ENCODE data around the gene TTC28.
"Not testable (repeated sequence)": the region's sequence is repeated elsewhere in the genome, so short reads cannot be mapped to it uniquely, and the experiment has no call there.

Gene TTC28

DNA sequence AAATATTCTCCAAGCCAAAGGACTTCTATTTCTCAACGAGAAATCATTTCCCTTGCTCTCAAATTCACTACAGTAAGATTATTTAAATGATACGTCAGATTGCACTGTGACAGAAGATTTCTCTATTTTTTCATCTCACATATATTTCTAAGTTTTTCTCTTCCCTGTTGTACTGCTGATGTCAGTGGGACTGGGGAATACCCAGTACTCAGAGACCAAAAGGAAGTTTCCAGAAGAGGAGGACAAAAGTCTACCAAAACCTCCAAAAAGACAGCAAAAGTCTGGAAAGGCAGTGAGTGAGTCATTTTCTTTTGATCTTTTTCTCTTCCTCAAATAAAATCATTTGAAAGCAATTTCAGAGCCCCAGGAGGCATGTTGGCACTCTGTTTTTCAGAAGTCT lies 610.8 kb downstream of the TTC28 start:
- in situ Hi-C loops (cut with HindIII; ENCODE audit: low pct_unique_long_range_greater_than_20kb, low sequenced_read_pairs), result no loop called here
- TF ChIP-seq JUND (IDR thresholded peaks at IDR 0.05; ENCODE audit: low read depth), result no peak
- DNase-seq (ENCODE audit: low read depth in 1 of 2, low spot score in 1 of 2), result no peak

GRCh38 chr22:28064920-28065319 lies 614.7 kb downstream of the TTC28 start:
- in situ Hi-C loops (cut with HindIII; ENCODE audit: low pct_unique_long_range_greater_than_20kb, low sequenced_read_pairs), result no loop called here
- no peak for DNase-seq (ENCODE audit: low read depth in 1 of 2, low spot score in 1 of 2)
- TF ChIP-seq JUND (IDR thresholded peaks at IDR 0.05; ENCODE audit: low read depth), result no peak

DNA sequence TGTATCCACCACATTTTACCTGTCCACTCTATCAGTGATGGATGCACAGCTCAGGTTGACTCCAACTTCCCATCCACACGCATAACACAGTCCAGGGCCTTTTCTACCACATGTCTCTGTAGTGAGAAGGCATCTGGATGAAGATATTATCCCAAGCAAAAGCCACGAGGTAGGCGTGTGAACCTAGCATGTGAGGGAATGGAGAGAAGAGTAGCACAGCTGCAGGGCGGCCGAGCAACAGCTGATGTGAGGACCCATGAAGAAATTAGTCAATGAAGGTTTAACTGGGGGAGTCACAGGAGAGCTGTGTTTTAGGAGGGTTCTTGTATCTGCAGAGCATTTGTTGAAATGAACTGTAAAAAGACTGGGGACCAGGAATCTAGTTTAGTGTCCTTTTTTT lies 616.0 kb downstream of the TTC28 start:
- no peak for TF ChIP-seq JUND (IDR thresholded peaks at IDR 0.05; ENCODE audit: low read depth)
- DNase-seq (ENCODE audit: low read depth in 1 of 2, low spot score in 1 of 2), result no peak

DNA sequence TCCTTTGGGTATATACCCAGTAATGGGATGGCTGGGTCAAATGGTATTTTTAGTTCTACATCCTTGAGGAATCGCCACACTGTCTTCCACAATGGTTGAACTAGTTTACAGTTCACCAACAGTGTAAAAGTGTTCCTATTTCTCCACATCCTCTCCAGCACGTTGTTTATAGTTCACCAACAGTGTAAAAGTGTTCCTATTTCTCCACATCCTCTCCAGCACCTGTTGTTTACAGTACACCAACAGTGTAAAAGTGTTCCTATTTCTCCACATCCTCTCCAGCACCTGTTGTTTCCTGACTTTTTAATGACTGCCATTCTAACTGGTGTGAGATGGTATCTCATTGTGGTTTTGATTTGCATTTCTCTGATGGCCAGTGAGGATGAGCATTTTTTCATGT lies 619.0 kb downstream of the TTC28 start:
- DNase-seq (ENCODE audit: low read depth in 1 of 2, low spot score in 1 of 2); in situ Hi-C loops (cut with HindIII; ENCODE audit: low pct_unique_long_range_greater_than_20kb, low sequenced_read_pairs): not testable (repeated sequence)

More for the DNA sequence above, 616.0 kb downstream of the TTC28 start:
- in situ Hi-C loops (cut with HindIII; ENCODE audit: low pct_unique_long_range_greater_than_20kb, low sequenced_read_pairs), result no loop called here

- in situ Hi-C loops (cut with HindIII; ENCODE audit: low pct_unique_long_range_greater_than_20kb, low sequenced_read_pairs), result no loop called here
- no peak for TF ChIP-seq JUND (IDR thresholded peaks at IDR 0.05; ENCODE audit: low read depth)
- no peak for DNase-seq (ENCODE audit: low read depth in 1 of 2, low spot score in 1 of 2)
Measured at GRCh38 chr22:28058036-28058435, 621.6 kb downstream of the TTC28 start.

- no peak for TF ChIP-seq JUND (IDR thresholded peaks at IDR 0.05; ENCODE audit: low read depth)
- in situ Hi-C loops (cut with HindIII; ENCODE audit: low pct_unique_long_range_greater_than_20kb, low sequenced_read_pairs), result no loop called here
- no peak for DNase-seq (ENCODE audit: low read depth in 1 of 2, low spot score in 1 of 2)
Measured at GRCh38 chr22:28054819-28055208, 624.8 kb downstream of the TTC28 start.

- no peak for TF ChIP-seq JUND (IDR thresholded peaks at IDR 0.05; ENCODE audit: low read depth)
- no peak for DNase-seq (ENCODE audit: low read depth in 1 of 2, low spot score in 1 of 2)
- in situ Hi-C loops (cut with HindIII; ENCODE audit: low pct_unique_long_range_greater_than_20kb, low sequenced_read_pairs), result no loop called here
Measured at GRCh38 chr22:28053896-28054818, 625.5 kb downstream of the TTC28 start.

DNA sequence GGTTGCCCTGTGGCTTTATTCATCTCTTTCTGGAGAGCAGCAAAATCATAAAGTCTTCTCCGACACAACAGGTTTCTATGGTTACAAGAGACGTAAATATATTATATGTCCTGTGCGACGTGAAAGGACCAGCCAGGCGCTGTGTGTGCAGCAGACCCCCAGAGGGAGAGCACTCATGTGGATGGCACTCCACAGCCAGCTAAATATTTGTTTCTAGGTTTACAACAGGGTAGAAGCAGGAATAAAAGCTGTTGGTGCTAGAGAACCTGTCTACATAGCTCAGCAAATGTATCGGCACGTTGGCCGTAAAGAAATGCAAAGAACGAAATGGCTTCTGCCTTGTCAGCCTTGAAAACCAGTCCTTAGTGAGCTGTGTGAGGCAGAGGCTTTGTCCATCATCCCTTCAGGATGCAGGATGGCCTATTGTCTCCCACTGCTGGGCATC lies 626.8 kb downstream of the TTC28 start:
- in situ Hi-C loops (cut with HindIII; ENCODE audit: low pct_unique_long_range_greater_than_20kb, low sequenced_read_pairs), result no loop called here
- no peak for TF ChIP-seq JUND (IDR thresholded peaks at IDR 0.05; ENCODE audit: low read depth)
- DNase-seq (ENCODE audit: low read depth in 1 of 2, low spot score in 1 of 2), result no peak

DNA sequence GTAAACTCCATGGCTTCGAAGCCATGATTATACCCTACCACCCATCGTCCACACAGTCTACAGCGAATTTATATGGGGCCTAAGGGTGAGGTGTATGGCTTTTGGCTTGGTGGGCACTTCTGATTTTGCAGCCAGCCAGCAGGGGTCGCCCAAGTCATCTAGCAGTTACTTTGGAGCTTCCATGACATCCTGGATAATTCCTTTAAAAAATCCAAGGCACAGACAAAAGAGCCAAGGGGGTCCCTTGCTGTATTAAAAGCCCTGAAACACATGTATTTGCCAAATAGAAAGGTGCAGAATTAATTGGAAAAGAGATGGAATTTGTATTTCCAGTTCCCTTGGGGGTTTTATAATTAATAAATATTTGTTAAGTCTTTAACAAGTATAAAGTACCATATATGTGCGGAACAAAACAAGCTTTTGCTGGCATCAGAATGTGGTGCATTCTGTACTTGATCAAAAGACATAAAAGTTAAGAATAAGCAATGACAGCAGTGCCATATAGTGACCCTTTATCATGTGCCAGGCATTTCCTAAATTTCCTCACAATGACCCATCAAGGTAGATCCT lies 627.8 kb downstream of the TTC28 start:
- in situ Hi-C loops (cut with HindIII; ENCODE audit: low pct_unique_long_range_greater_than_20kb, low sequenced_read_pairs), result no loop called here
- peak in 1 of 2 experiments; percentile 48 for DNase-seq (ENCODE audit: low read depth in 1 of 2, low spot score in 1 of 2)
- TF ChIP-seq JUND (IDR thresholded peaks at IDR 0.05; ENCODE audit: low read depth), result no peak

- no peak for DNase-seq (ENCODE audit: low read depth in 1 of 2, low spot score in 1 of 2)
- no peak for TF ChIP-seq JUND (IDR thresholded peaks at IDR 0.05; ENCODE audit: low read depth)
- in situ Hi-C loops (cut with HindIII; ENCODE audit: low pct_unique_long_range_greater_than_20kb, low sequenced_read_pairs), result no loop called here
Measured at GRCh38 chr22:28051091-28051786, 628.4 kb downstream of the TTC28 start.

DNA sequence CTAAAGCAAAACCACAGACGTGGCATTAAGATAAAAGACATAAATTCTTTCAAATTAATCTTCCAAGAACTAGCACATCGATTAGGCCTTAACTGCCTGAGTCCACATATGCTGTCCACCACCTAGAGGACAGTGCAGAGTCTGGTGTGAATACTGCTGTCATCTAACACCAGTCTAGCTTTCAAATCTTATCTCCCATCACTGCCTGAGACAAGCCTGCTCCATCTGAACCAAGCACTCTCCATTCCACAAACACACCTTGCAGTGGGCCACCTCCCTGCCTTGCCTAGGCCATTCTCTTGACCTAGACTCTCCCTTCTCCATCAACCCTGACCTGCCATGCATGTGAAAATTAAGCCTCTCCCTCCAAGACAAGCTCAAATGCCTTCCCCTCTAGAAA lies 631.1 kb downstream of the TTC28 start:
- in situ Hi-C loops (cut with HindIII; ENCODE audit: low pct_unique_long_range_greater_than_20kb, low sequenced_read_pairs), result no loop called here
- no peak for DNase-seq (ENCODE audit: low read depth in 1 of 2, low spot score in 1 of 2)
- no peak for TF ChIP-seq JUND (IDR thresholded peaks at IDR 0.05; ENCODE audit: low read depth)

- in situ Hi-C loops (cut with HindIII; ENCODE audit: low pct_unique_long_range_greater_than_20kb, low sequenced_read_pairs), result no loop called here
- TF ChIP-seq JUND (IDR thresholded peaks at IDR 0.05; ENCODE audit: low read depth), result no peak
- no peak for DNase-seq (ENCODE audit: low read depth in 1 of 2, low spot score in 1 of 2)
Measured at GRCh38 chr22:28047740-28048139, 631.9 kb downstream of the TTC28 start.

- in situ Hi-C loops (cut with HindIII; ENCODE audit: low pct_unique_long_range_greater_than_20kb, low sequenced_read_pairs), result no loop called here
- no peak for TF ChIP-seq JUND (IDR thresholded peaks at IDR 0.05; ENCODE audit: low read depth)
- DNase-seq (ENCODE audit: low read depth in 1 of 2, low spot score in 1 of 2), result no peak
Measured at GRCh38 chr22:28046100-28046499, 633.5 kb downstream of the TTC28 start.
